Measurements from ENCODE around the gene REEP2. TPM values are rescaled to one million over a fixed set of nuclear protein-coding genes. Genes with fewer than 3 reads are reported as not detected.

Gene REEP2
- total RNA-seq, 1 donor from 2014 or later = 1.1 TPM

DNA sequence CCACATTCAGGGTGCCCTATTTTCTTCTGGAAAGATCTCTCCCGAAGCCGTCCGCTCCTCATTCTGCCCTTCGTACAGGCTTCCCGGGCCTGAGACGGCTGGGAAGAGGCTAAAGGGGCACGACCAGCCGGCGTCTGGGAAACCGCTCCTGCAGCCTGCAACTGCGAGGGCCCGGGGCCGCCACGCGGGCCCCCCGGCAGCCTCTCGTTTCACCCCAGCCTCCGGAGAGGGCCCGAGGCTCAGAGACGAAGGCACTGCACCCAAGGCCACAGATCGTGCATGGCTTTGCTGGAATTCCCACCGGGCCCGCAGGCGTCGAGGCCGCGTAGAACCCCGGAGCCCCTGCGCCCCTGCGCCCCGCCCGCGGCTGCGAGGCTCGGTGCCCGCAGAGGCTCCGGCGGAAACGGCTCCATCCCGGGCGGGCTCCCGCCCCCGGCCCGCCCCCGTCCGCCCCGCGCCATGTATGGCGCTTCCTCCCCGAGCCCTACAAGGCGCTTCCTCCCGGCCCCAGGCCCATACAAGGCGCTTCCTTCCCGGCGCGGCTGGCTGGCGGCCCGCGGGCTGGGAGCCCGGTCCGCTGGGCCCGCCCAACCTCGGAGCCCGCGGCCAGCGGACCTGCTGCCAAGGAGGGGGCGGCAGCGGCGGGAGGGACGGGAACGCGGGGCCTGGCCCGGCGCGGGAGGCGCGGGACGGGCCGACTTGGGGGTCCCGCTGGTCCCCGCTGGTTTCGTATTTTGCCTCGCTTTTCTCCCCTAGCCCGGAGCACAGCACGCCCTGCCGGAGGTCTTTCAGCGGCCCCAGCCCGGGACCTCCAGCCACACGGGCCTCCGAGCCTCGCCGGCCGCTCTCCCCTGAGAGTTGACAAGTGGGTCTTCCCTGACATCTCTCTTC, 53.1 kb downstream of the REEP2 start:
- intact Hi-C loops (cut with micrococcal nuclease) = loop anchor here (1.0 kb wide), 10 partner anchors 11 to 802 kb away; partner anchors contain the start of genes BRD8, CDC23, EGR1 and ETF1

DNA sequence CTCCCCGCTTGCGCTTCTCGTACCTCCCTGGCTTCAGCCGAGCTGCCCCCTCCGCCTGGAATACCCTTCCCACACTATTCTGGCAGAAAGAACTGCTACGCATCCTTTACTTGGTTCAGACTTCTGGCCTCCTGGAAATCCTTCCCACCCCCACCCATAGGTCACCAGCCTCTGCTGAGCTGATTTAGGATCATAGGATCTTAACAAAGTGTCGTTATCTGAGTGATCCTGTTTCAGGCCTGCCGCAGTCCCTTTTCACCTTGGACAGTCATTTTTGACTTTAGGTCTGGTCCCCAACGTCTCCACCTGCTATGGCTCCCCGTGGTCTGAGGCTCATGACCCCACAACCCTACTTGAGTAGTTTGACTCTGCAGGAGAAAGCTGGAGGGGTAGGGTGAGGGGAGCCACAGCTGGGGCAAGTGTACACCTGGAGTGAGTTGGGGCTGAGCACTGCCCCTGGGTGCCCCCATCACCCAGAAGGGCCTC, 53.7 kb downstream of the REEP2 start:
- intact Hi-C loops (cut with micrococcal nuclease) = loop anchor here (1.0 kb wide), 10 partner anchors 11 to 802 kb away; partner anchors contain the start of genes BRD8, CDC23, EGR1 and ETF1

DNA sequence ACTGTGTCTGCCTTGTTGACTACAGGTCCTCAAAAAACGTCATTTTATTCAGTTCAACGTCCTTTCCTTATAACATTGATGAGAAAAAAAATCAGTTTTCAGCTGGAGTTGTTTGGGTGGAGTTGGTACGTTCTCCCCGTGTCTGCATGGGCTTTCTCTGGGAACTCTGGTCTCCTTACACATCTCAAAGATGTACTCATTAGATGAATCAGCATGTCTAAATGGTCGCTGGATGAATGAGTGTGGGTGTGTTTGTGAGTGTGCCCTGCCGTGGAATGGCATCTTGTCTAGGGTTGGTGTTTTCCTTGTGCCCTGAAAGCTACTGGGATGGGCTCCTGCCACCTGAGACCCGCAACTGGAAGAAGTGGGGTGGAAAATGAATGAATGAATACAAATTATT, 56.5 kb downstream of the REEP2 start:
- intact Hi-C loops (cut with micrococcal nuclease) = no loop called here

Other genes with a start within 250 kb of the REEP2 start
- 34.3 and 40.7 TPM in 2 replicates for gene CDC23, start 225.7 kb upstream of the REEP2 start, total RNA-seq
- 0.10 and 0.17 TPM in 2 replicates for gene GFRA3, start 164.4 kb upstream of the REEP2 start, total RNA-seq
- 7.5 and 9.1 TPM in 2 replicates for gene CDC25C, start 107.3 kb upstream of the REEP2 start, total RNA-seq
- gene FAM53C, start 100.8 kb upstream of the REEP2 start, total RNA-seq = 23.6 and 23.9 TPM in 2 replicates
- gene KDM3B, start 86.4 kb upstream of the REEP2 start, total RNA-seq = 63.9 and 68.5 TPM in 2 replicates
- 14.9 and 15.9 TPM in 2 replicates for gene EGR1, start 26.4 kb downstream of the REEP2 start, total RNA-seq
- 95.7 and 102 TPM in 2 replicates for gene ETF1, start 104.2 kb downstream of the REEP2 start, total RNA-seq
- gene HSPA9, start 136.3 kb downstream of the REEP2 start, total RNA-seq = 191 and 201 TPM in 2 replicates

All from T-helper 1 cell treated with Interleukin-12 subunit alpha and Interleukin-12 subunit beta and Interleukin-4 antibody, amounts not matched to agents 30 ng/mL and 1 ng/mL, for 36 hours (primary cell).